ENCODE data around the gene ALK. TPM values are rescaled to one million over a fixed set of nuclear protein-coding genes. Genes with fewer than 3 reads are reported as not detected.

The ALK gene
- total RNA-seq, 1 experiment from 2014 or later: not detected

- H3K23ac ChIP-seq (ENCODE audit: insufficient read length, low read depth, low read length): no peak overlapping the region
- H4K8ac ChIP-seq (replicated peaks; ENCODE audit: insufficient read length, low read depth, low read length): no peak overlapping the region
- Mint-ChIP-seq H3K36me3 (ENCODE audit: insufficient read depth in 1 of 3, low read depth in 3 of 3) (no peaks in the 10 kb centered on the region), H3K9me3 (peaks cover 0 to 3% of the 10 kb centered on the region in 2 experiments; a peak in 1 of 5 replicates), H3K27ac (no peak overlapping the region), H3K4me3 (no peak overlapping the region), H3K4me1 (peaks cover 8% of the 10 kb centered on the region in 2 experiments; a peak in 3 of 4 replicates), H3K27me3 (ENCODE audit: low read depth) (peaks cover 6% of the 10 kb centered on the region)
- H4K91ac ChIP-seq (ENCODE audit: insufficient read length, low read depth, low read length): no peak overlapping the region
- H4K5ac ChIP-seq (ENCODE audit: insufficient read length, low read depth, low read length): no peak overlapping the region
- no peaks in the 10 kb centered on the region for H4K20me1 ChIP-seq (ENCODE audit: control insufficient read depth, insufficient read depth, insufficient read length)
- H3K56ac ChIP-seq (ENCODE audit: insufficient read length, low read depth, low read length): no peak overlapping the region
- H3K27ac ChIP-seq (ENCODE audit: insufficient read length, low read depth, low read length): no peak overlapping the region
- no peaks in the 10 kb centered on the region for H3K9me3 ChIP-seq (ENCODE audit: control insufficient read depth, low read depth, low read length)
- H3K9ac ChIP-seq (ENCODE audit: extremely low read depth, insufficient read length, low read length): no peak overlapping the region
- no peak overlapping the region for H2BK15ac ChIP-seq (ENCODE audit: low read depth, low read length)
- no peaks in the 10 kb centered on the region for H3K79me1 ChIP-seq (ENCODE audit: insufficient read depth, low read depth, low read length, poor library complexity, severe bottlenecking)
- no peaks in the 10 kb centered on the region for H3K79me2 ChIP-seq (ENCODE audit: insufficient read depth, low read length)
- TF ChIP-seq CTCF (conservative IDR thresholded peaks at IDR 0.05): no peak
- no CpG with 5 or more reads among the region's 8 CpGs for WGBS (ENCODE audit: extremely low coverage, insufficient read length, low lambda C conversion rate)
- no peak for DNase-seq
- H3K23me2 ChIP-seq (ENCODE audit: insufficient read length, low read depth, low read length, poor library complexity, severe bottlenecking): no peaks in the 10 kb centered on the region
- H2AK5ac ChIP-seq (ENCODE audit: insufficient read length, low read length): no peak overlapping the region
- no peaks in the 10 kb centered on the region for H3K27me3 ChIP-seq (ENCODE audit: insufficient read depth, low read length)
- H2BK20ac ChIP-seq (ENCODE audit: low read depth, low read length, poor library complexity, severe bottlenecking): no peak overlapping the region
- H3K4me2 ChIP-seq (ENCODE audit: insufficient read depth, insufficient read length, low read length): no peak overlapping the region
- no peak overlapping the region for H2BK5ac ChIP-seq (ENCODE audit: insufficient read length, low read length)
- no peak overlapping the region for H3K18ac ChIP-seq (ENCODE audit: insufficient read length, low read depth, low read length)
- H2BK12ac ChIP-seq (ENCODE audit: insufficient read length, low read depth, low read length): no peak overlapping the region
- H2AFZ ChIP-seq (ENCODE audit: low read length): no peak overlapping the region
- H2BK120ac ChIP-seq (ENCODE audit: low read depth, low read length, poor library complexity, severe bottlenecking): no peak overlapping the region
- H3T11ph ChIP-seq (ENCODE audit: low read length): no peak overlapping the region
- H3K14ac ChIP-seq (ENCODE audit: insufficient read depth, low read length): no peak overlapping the region
- no peak overlapping the region for H3K4ac ChIP-seq (ENCODE audit: low read depth, low read length)
- H3K4me1 ChIP-seq (ENCODE audit: insufficient read depth, low read length): no peaks in the 10 kb centered on the region
These were observed 594.5 kb downstream of the ALK start for GRCh38 chr2:29326926-29327325.
